ENCODE measurements around the gene ZFP3. TPM values are rescaled to one million over a fixed set of nuclear protein-coding genes. Genes with fewer than 3 reads are reported as not detected.

The ZFP3 gene
- total and polyA plus RNA-seq, 2 of the 4 experiments (the other 2 are of a cell fraction), result 0.54 to 0.75 TPM

- Histone ChIP-seq H3K9me1 (ENCODE audit: insufficient read depth, low read length) (no peaks in the 10 kb centered on the region), H3K14ac (replicated peaks; ENCODE audit: low read depth, low read length) (peak overlapping the region; percentile 40; the same call in 1 of the 2 replicates), H3K9ac (ENCODE audit: low read depth, low read length) (peak overlapping the region; percentile 30; the same call in 1 of the 2 replicates), H2AK9ac (replicated peaks; ENCODE audit: low read depth, low read length, poor library complexity) (peak overlapping the region; percentile 51), H3K4ac (ENCODE audit: low read depth, low read length) (peak overlapping the region; percentile 74), H3K4me3 (ENCODE audit: insufficient read depth, low read depth, low read length) (peak overlapping the region; percentile 66), H4K8ac (ENCODE audit: low read depth in 2 of 2, low read length in 2 of 2) (peak overlapping the region; percentile 92 to 95), H3K9me3 (ENCODE audit: control insufficient read depth, insufficient read depth, low read length) (peaks cover 5% of the 10 kb centered on the region; the same call in 1 of the 2 replicates), H3K4me1 (ENCODE audit: control insufficient read depth, insufficient read depth, low read length) (no peaks in the 10 kb centered on the region), H4K20me1 (ENCODE audit: insufficient read depth, low read length) (no peaks in the 10 kb centered on the region), H3K36me3 (ENCODE audit: control insufficient read depth, insufficient read depth, low read length) (no peaks in the 10 kb centered on the region), H4K91ac (ENCODE audit: insufficient read depth, low read depth, low read length) (no peak overlapping the region), H3K27ac (ENCODE audit: insufficient read depth, low read length) (no peak overlapping the region), H2AFZ (replicated peaks; ENCODE audit: low read length, poor library complexity) (peak overlapping the region; percentile 98), H3K27me3 (ENCODE audit: control insufficient read depth, insufficient read depth, low read length) (no peaks in the 10 kb centered on the region), H2BK120ac (ENCODE audit: low read depth, low read length) (no peak overlapping the region), H3K23ac (ENCODE audit: low read depth, low read length) (0 out of 2 replicates have a peak overlapping the region, but pooled peaks have one; percentile 39), H2BK15ac (ENCODE audit: low read depth, low read length) (no peak overlapping the region), H2AK5ac (ENCODE audit: low read depth, low read length) (no peak overlapping the region), H3K18ac (ENCODE audit: low read depth, low read length) (no peak overlapping the region), H3K56ac (ENCODE audit: extremely low read depth, insufficient read depth, low read length) (no peak overlapping the region), H3K4me2 (ENCODE audit: low read depth, low read length) (peak overlapping the region; percentile 63), H2BK5ac (ENCODE audit: low read depth, low read length, poor library complexity, severe bottlenecking) (no peak overlapping the region), H4K5ac (ENCODE audit: low read depth, low read length) (peak overlapping the region; percentile 85), H2BK20ac (ENCODE audit: low read depth, low read length) (no peak overlapping the region), H3K79me1 (ENCODE audit: low read depth in 1 of 2, low read length in 2 of 2) (peaks cover 0 to 8% of the 10 kb centered on the region in 2 experiments; a peak in 3 of 4 replicates)
- peak; percentile 19; the same call in 1 of the 2 replicates for ATAC-seq (ENCODE audit: low read depth)
- intact Hi-C loops (cut with micrococcal nuclease), result no loop called here
- dilution Hi-C loops (cut with HindIII; ENCODE audit: low sequenced_read_pairs, unreplicated experiment), result no loop called here
- BruUV-seq (replicated peaks), result no TSS peak
- in situ Hi-C loops (cut with MboI; ENCODE audit: low sequenced_read_pairs), result no loop called here
- ChIA-PET CTCF (no interaction called here), POLR2A (ENCODE audit: unreplicated experiment) (no interaction called here)
- 15% methylated on average over 8 of the region's 14 CpGs; no CpG with 5 or more reads in 1 of the 2 experiments for WGBS, 2 experiments (ENCODE audit: extremely low coverage in 2 of 2, insufficient read length in 1 of 2)
- TF ChIP-seq MXI1 (IDR thresholded peaks at IDR 0.05; ENCODE audit: borderline replicate concordance, low read depth, low read length), result no peak
- no peak for TF ChIP-seq RCOR1 (IDR thresholded peaks at IDR 0.05; ENCODE audit: insufficient replicate concordance, low read length)
- TF ChIP-seq SMC3 (IDR thresholded peaks at IDR 0.05; ENCODE audit: low read depth, low read length), result no peak
- TF ChIP-seq ELK1 (IDR thresholded peaks at IDR 0.05; ENCODE audit: borderline replicate concordance, low read depth, low read length), result no peak
- no peak for TF ChIP-seq CTCF (conservative IDR thresholded peaks at IDR 0.05; ENCODE audit: low read depth, low read length)
- TF ChIP-seq RFX5 (IDR thresholded peaks at IDR 0.05; ENCODE audit: low read depth, low read length), result no peak
- TF ChIP-seq FOS (IDR thresholded peaks at IDR 0.05; ENCODE audit: low read depth, low read length), result no peak
- no peak for TF ChIP-seq USF2 (IDR thresholded peaks at IDR 0.05; ENCODE audit: low read depth, low read length)
- TF ChIP-seq RAD21 (IDR thresholded peaks at IDR 0.05; ENCODE audit: low read length), result no peak
- TF ChIP-seq POLR2A (IDR thresholded peaks at IDR 0.05; ENCODE audit: low read depth, low read length), result no peak
- no peak for TF ChIP-seq NFE2L2 (IDR thresholded peaks at IDR 0.05; ENCODE audit: low read depth, low read length)
- TF ChIP-seq MAZ (IDR thresholded peaks at IDR 0.05; ENCODE audit: borderline replicate concordance, low read depth, low read length), result no peak
- TF ChIP-seq CHD1 (IDR thresholded peaks at IDR 0.05; ENCODE audit: low read depth, low read length), result no peak
- no peak for TF ChIP-seq BHLHE40 (IDR thresholded peaks at IDR 0.05; ENCODE audit: low read depth, low read length)
- TF ChIP-seq CEBPB (IDR thresholded peaks at IDR 0.05; ENCODE audit: low read depth, low read length), result no peak
- TF ChIP-seq MAFK (IDR thresholded peaks at IDR 0.05; ENCODE audit: low read depth, low read length), result no peak
- DNase-seq, result no peak
These were observed 524 bp upstream of the ZFP3 start for GRCh38 chr17:5077781-5078105.
